ENCODE data around the gene TOR4A.
"Not testable (repeated sequence)": the region's sequence is repeated elsewhere in the genome, so short reads cannot be mapped to it uniquely, and the experiment has no call there.

TOR4A gene

DNA sequence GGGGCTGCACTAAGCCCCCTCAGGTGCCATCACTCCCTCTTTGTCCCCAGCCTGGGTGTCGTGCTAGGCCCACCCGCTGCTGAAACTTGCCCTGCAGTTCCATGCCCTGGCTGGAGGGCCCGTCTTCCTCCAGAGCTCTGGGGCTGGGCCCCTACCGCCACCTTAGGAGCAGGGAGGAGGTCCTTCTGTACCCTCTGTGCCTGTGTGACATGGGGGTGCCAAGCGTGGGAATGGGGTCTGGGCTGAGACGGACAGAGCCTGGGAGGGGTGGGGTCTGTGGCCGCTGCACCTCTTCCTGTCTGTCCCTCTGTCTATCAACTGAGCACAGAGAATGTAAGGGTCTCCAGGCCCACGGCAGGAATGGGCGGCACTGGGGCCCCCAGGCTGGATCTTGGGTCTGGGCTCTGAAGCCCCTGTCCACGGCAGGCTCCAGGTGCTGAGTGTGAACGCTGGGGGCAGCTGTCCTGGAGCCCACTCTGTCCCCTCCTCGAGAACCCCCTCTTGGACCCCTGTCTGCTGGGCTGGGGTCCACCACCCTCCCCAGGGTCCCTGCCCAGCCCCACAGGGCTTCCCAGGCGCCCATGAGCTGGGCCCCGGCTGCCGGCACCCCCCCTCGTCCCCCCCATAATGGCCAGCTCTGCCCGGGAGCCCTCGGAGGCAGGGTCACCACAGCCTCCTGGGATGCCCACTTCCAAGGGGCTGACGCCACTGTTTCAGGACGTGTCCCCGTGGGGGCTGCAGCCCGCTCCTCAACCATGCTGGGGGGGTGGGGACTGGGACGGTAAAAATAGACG, 40.4 kb downstream of the TOR4A start:
- DNase-seq (ENCODE audit: low read depth in 2 of 2), result no peak

DNA sequence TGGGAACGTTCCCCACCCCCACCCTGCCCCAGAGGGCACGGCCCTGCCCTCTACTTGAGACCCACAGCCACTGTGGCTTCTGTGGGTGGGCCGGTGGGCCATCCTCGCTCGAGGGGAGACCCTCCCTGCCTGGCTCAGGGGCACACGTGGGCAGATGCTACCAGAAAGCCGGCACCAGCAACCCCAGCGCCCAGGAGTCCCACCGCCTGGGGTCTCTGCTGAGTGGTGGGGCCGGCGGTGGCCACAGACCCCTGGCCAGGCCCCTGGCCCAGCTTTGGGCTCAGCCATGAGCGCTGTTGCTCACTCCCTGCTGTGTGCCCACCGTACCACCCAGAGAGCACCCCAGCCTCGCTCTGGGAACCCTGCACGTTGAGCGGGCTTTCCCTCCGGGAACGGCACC, 41.1 kb downstream of the TOR4A start:
- DNase-seq (ENCODE audit: low read depth in 2 of 2), result no peak

DNA sequence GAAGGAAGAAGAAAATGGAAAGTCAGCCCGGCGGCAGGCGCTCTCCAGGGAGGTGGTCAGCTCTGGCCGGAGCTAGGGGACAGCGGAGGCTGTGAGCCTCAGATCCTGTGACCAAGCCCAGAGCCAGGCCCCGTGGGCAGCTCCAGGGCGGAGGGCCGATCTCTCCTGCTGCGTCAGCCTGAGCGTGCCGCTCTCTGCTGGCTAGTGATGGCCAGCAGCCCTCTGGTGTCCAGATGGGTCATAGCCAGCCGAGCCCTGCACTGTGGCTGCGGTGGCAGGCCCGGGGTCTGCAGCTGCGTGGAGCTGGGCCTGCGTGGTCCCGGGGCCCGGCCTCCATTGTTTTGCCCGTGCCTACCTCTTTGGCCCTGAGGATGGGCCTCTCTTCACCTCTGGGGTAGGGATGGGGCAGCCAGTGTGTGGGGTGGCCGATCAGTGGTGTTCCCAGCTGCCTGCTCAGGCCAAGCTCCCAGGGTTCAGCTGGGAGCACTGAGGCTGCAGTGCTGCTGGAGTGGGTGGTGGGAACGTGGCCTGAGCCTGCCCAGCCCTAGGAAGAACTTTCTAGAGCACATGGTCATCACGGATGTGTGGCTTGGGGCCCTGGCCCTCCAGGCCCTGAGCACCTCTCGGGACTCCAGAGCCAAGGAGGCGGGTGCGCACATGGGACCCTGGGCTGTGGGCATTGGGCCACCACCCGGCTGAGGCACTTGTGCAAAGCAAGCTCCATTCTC, 41.6 kb downstream of the TOR4A start:
- no peak for DNase-seq (ENCODE audit: low read depth in 2 of 2)

DNA sequence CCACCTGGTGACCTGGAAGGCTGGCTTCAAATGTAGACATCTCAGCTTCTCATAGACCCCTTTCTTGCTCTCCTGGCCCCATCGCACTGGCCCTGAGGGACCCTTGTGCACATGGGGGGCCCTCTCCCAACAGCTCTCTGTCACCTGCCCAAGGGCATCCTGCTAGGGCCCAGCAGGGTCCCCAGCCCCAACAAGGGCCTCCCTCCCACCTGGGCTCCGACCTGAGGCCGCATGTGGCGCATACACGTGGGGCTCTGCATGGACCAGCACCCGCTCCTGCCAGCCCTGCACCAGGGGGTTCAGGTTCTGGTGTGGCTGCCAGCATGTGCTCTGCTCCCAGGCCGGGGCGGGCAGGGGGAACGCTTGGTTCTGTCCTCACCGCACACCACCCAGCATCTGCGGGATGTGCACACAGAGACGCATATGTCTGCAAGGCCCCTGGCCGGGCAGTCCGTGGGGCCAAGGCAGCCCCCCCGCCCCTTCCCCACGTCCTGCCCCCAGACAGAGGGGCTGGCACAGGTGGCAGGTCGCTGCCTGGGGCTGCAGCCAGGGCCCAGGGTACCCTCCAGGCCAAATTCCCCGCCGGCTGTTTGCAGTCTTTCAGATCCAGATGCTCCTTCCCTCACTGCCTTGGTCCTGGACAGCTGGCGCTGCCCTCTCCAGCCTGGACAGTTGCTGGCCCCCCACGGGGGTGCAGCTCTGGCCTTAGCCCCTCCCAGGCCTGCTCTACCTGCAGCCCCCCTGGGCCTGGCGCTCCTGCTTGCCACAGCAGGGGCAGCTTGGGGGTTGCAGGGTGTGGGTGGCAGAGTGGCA, 42.4 kb downstream of the TOR4A start:
- no peak for DNase-seq (ENCODE audit: low read depth in 2 of 2)

DNA sequence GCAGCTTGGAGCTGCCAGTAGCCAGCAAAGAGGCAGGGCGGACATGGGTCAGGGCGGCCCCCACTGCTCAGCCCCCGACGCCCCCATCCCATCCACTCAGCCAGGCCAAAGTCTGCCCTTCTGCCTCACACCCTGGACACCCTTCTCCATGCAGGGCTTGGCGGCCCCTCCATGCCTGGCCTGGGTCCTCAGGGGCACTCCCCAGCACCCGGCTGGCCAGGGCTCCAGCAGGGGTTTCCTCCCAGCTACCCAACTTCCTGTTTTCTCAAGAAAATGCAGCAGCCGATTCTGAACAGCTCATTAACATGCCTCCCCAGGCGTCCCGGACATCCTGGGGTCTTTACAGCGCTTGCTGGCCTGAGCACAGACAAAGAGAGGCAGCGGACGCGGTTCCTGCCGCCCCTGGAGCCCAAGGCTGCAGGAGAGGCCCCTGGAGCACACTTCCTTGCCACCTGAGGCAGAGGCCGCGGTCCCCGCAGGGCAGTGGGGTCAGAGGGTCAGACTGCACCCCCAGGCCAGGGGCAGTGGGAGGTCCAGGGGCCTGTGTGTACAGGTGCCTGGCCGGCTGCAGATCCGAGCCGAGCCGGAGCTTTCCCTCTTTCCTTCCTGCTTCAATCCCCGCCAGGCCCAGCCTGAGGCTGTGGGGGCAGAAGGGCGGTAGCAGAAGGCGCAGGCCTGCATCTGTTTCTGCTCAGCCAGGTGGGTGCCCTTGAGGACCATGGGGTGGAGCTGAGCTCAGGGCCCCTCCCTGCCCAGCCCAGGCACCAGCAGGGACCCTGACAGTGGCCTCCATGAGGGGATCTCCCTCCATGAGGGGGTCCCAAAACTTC, 43.2 kb downstream of the TOR4A start:
- no peak for DNase-seq (ENCODE audit: low read depth in 2 of 2)

DNA sequence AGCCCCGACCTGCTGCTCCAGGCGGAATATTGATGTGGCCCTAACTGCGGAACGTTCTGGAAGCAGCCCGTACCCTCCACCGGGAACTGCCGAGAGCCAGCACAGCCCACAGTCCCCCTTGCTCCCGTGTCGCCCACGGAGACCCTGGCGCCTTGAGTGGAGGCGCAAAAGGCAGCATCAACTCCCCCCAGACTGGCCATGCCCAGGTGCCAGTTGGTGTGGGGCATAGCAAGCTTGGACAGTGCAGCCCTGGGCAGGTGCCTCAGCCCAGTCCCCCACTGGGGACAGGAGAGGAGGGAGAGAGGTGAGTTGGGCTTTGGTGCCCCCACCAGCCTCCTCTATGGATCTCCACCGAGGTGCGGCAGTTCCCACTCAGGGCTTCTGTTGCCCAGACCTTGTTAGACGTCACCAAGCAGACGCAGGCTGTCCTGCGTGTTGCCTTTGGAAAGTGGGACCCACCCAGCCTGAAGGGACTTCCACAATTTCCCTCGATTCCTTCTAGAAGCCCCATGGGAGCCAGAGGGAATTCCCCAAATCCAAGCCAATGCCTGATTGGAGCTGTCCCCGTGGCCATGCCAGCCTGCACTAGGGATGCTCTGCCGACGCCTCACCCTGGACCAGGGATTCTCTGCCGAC, 44.3 kb downstream of the TOR4A start:
- DNase-seq (ENCODE audit: low read depth in 2 of 2), result no peak

DNA sequence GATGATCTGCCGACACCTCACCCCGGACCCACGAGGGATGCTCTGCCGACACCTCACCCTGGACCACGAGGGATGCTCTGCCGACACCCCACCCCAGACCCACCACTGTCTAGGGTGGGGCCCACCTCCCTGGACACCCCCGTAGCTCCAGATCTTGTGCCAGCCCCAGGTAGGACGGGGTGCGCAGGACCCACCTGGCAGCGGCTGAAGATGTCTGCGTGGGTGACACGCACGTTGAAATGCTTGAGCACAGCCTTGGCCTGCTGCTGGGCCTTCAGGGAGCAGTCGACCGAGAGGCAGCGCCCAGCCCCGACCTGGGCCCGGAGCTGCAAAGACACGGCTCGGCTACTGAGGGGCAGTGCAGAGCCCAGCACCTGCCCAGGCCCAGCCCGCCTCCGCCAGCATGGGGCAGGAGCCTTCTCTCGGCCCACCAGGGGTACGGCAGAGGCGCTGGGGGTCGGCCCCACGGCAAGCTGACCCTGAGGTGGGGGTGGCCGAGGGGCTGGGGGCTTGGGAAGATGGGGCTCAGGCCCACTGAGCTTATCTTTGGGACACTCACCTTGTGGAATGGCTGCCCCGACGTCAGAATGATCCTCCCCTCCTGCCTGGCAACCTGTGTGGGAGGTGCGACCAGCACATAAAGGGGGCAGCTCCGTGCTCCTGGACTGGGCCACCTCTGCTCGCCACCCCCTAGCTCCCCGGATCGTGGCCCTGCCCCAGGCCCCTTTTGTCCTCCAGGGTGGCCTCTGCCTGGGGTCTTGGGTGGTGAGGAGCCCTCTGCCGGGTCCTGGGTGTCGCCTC, 46.2 kb downstream of the TOR4A start:
- DNase-seq (ENCODE audit: low read depth in 2 of 2), result no peak

DNA sequence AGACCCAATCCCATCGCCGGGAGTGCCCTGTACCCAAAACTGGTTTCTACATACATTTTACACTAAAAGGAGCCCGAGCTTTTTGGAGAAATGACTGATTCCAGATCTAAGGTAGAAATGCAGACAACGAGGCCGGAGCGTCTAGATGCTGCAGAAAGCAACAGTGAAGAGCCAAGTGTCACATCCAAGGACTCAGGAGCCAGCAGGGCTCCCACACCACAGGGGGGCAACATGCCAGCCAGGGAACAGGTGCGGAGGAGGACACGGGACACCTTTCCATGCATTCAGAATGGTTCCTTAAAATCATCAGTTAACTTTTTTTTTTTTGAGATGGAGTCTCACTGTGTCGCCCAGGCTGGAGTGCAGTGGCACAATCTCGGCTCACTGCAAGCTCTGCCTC, 47.6 kb downstream of the TOR4A start:
- no peak for DNase-seq (ENCODE audit: low read depth in 2 of 2)

DNA sequence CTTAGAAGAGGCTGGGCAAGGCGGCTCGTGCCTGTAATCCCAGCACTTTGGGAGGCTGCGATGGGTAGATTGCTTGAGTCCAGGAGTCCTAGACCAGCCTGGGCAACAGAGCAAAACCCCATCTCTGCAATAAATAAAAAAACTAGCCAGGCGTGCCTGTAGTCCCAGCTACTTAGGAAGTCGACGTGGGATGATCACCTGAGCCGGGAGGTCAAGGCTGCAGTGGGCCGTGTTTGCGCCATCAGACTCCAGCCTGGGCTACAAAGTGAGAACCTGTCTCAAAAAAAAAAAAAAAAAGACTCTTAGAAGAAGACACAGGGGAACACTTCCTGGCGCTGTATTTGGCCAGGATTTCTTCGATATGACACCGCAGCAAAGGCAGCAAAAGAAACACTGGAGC, 48.3 kb downstream of the TOR4A start:
- DNase-seq (ENCODE audit: low read depth in 2 of 2), result no peak

DNA sequence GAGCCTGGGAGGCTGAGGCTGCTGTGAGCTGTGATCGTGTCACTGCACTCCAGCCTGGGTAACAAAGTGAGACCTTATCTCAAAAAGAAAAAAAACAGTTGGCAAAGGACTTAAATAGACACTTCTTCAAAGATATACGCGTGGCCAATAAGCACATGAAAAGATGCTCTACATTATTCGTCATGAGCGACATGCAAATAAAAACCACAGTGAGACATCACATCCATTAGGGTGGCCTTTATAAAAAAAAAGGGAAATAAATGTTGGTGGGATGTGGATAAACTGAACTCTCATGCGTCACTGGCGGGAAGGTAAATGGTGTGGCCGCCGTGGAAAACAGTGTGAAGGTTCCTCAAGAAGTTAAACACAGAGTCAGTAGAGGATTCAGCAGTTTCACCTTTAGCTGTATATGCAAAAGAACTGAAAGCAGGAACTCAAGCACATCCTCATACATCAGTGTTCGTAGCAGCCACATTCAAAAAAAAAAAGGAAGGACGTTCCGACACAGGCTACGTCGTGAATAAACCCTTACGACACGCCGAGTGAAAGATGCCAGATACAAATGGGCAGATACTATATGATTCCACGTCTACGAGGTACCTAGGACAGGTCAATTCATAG, 49.0 kb downstream of the TOR4A start:
- no peak for DNase-seq (ENCODE audit: low read depth in 2 of 2)

DNA sequence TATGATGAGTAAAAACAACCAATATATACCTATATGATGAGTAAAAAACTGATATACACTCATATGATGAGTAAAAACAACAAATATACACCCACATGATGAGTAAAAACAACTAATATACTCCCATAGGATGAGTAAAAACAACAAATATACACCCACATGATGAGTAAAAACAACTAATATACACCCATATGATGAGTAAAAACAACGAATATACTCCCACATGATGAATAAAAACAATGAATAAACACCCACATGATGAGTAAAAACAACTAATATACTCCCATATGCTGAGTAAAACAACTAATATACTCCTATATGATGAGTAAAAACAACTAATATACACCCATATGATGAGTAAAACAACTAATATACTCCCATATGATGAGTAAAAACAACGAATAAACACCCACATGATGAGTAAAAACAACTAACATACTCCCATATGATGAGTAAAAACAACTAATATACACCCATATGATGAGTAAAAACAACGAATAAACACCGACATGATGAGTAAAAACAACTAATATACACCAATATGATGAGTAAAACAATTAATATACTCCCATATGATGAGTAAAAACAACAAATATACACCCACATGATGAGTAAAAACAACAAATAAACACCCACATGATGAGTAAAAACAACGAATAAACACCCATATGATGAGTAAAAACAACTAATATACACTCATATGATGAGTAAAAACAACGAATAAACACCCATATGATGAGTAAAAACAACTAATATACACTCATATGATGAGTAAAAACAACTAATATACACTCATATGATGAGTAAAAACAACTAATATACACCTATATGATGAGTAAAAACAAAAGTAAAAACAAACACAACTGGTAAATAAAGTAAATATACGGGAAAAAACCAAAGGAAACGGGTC, 50.4 kb downstream of the TOR4A start:
- not testable (repeated sequence) for DNase-seq (ENCODE audit: low read depth in 2 of 2)

DNA sequence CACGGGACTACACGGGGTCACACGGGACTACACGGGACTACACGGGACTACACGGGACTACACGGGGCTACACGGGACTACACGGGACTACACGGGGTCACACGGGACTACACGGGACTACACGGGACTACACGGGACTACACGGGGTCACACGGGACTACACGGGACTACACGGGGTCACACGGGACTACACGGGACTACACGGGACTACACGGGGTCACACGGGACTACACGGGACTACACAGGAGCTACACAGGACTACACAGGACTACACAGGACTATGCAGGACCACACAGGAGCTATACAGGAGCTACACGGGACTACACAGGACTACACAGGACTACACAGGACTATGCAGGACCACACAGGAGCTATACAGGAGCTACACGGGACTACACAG, 52.1 kb downstream of the TOR4A start:
- not testable (repeated sequence) for DNase-seq (ENCODE audit: low read depth in 2 of 2)

DNA sequence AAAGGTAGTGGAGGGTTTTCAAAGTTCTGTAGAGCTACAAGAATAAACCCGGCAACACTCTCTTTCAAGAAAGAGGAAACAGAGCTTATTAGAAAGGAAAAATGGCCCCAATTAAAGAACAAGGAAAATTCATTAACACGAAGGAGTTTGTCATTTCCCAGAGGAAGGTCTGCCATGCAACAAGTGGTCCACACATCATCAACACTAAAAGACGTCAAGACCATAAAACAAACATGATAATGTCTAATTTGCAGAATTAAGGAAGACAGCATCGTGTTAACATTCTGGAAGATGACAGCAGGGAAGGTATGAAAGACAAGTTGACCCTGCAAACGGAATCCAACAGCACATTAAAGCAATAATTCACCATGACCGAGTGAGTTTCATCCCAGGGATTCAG, 53.2 kb downstream of the TOR4A start:
- no peak for DNase-seq (ENCODE audit: low read depth in 2 of 2)

DNA sequence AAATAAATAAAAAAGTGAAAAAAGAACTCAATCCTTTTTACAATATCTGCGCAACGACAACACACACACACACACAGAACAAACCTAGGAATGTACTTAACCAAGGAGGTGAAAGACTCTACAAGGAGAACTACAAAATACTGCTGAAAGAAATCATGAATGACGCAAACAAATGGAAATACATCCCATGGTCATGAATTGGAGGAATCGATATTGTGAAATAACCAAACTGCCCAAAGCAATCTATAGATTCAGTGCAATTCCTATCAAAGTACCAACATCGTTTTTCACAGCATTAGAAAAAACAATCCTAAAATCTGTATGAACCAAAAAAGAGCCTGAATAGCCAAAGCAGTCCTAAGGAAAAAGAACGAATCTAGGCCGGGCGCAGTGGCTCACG, 54.4 kb downstream of the TOR4A start:
- no peak for DNase-seq (ENCODE audit: low read depth in 2 of 2)

Data from stimulated activated CD8-positive, alpha-beta memory T cell treated with anti-CD3 and anti-CD28 coated beads, Interleukin-15, amount 100 ng/mL, for 4 hours (primary cell).